PC-3 (cell line): Measurements from ENCODE around the gene CT45A5. TPM values are rescaled to one million over a fixed set of nuclear protein-coding genes. Genes with fewer than 3 reads are reported as not detected.
A peak's percentile ranks its signal among the peaks of the same experiment; 100 is the strongest.
"Not testable (repeated sequence)": the region's sequence is repeated elsewhere in the genome, so short reads cannot be mapped to it uniquely, and the experiment has no call there.

Source experiments
- ATAC-seq: fragments of 200-7000 bp; cut with Tn5 transposase; 2 replicates; pipeline ENCODE4 v1.9.1; 2020; ENCODE audit warnings: mild to moderate bottlenecking, moderate library complexity
- BruUV-seq: library from RNA; stranded (reverse); fragments of 400-500 nt; replicated peaks from 2 replicates; lab custom pipeline; 2021; lab: Mats Ljungman, UMichigan
- CTCF ChIA-PET: fragments of 300-600 bp; sonication (Branson Sonifier 250); formaldehyde crosslinking; loops from one replicate; lab custom pipeline; 2022; ENCODE audit warnings: antibody characterized with exemption; lab: Charles Lee
- POLR2A ChIA-PET: fragments of 300-600 bp; sonication (Branson Sonifier 250); formaldehyde crosslinking; loops from one replicate; lab custom pipeline; 2022; ENCODE audit warnings: antibody characterized with exemption; ENCODE audit not compliant: unreplicated experiment; lab: Charles Lee
- DNase-seq: peaks from one replicate; pipeline ENCODE4 v3.0.0-alpha.2; 2015
- H2AFZ ChIP-seq: fragments of 300-600 bp; sonication (generic); 2 replicates; pipeline ENCODE4 v1.6.0; 2016; ENCODE audit warnings: antibody characterized with exemption, low read length
- H3F3A ChIP-seq: fragments of 300-600 bp; sonication (generic); one replicate; pipeline ENCODE4 v1.6.0; 2017; ENCODE audit warnings: antibody characterized with exemption, low read length, control low read depth, mild to moderate bottlenecking; ENCODE audit not compliant: unreplicated experiment
- H3K27ac ChIP-seq: fragments of 300-600 bp; sonication (generic); 2 replicates; pipeline ENCODE4 v1.5.1; 2016; ENCODE audit warnings: mild to moderate bottlenecking, low read length
- H3K27me3 ChIP-seq: fragments of 300-600 bp; sonication (generic); 2 replicates; pipeline ENCODE4 v1.6.1; 2016; ENCODE audit warnings: low read length, mixed read lengths
- H3K36me3 ChIP-seq: fragments of 300-600 bp; sonication (generic); 2 replicates; pipeline ENCODE4 v1.6.1; 2016; ENCODE audit warnings: low read depth, mixed run types, low read length, mixed read lengths
- H3K4me1 ChIP-seq: fragments of 300-600 bp; sonication (generic); 2 replicates; pipeline ENCODE4 v1.5.1; 2016; ENCODE audit warnings: low read length; ENCODE audit not compliant: insufficient read depth
- H3K4me2 ChIP-seq: fragments of 300-600 bp; sonication (generic); 2 replicates; pipeline ENCODE4 v1.6.0; 2016; ENCODE audit warnings: low read length
- H3K4me3 ChIP-seq: fragments of 300-600 bp; sonication (generic); 2 replicates; pipeline ENCODE4 v1.5.1; 2016; ENCODE audit warnings: mild to moderate bottlenecking, low read length, mixed read lengths
- H3K79me2 ChIP-seq: fragments of 300-600 bp; sonication (generic); 2 replicates; pipeline ENCODE4 v1.6.1; 2017; ENCODE audit warnings: low read length, mixed read lengths
- H3K9ac ChIP-seq: fragments of 300-600 bp; sonication (generic); 2 replicates; pipeline ENCODE4 v1.6.0; 2016; ENCODE audit warnings: mild to moderate bottlenecking, low read length
- H3K9me2 ChIP-seq: fragments of 300-600 bp; sonication (generic); replicated peaks from 2 replicates; pipeline ENCODE4 v1.6.1; 2016; ENCODE audit warnings: mixed run types, low read length, mixed read lengths
- H3K9me3 ChIP-seq: fragments of 300-600 bp; sonication (generic); 2 replicates; pipeline ENCODE4 v1.6.1; 2016; ENCODE audit warnings: low read length, mixed read lengths
- H4K20me1 ChIP-seq: fragments of 300-600 bp; sonication (generic); 2 replicates; pipeline ENCODE4 v1.6.1; 2016; ENCODE audit warnings: low read length, mixed read lengths
- EZH2 ChIP-seq: fragments of 300-600 bp; sonication (generic); IDR thresholded peaks from one replicate; pipeline ENCODE4 v1.6.1; 2017; ENCODE audit warnings: antibody characterized with exemption, mild to moderate bottlenecking, low read length; ENCODE audit not compliant: unreplicated experiment
- EZH2phosphoT487 ChIP-seq: fragments of 300-600 bp; sonication (generic); IDR thresholded peaks from 2 replicates; pipeline ENCODE4 v1.6.1; 2018; ENCODE audit warnings: mild to moderate bottlenecking, antibody characterized with exemption, low read length, borderline replicate concordance
- intact Hi-C: fragments of 100-400 bp; cut with micrococcal nuclease; formaldehyde crosslinking; loops from 2 replicates; pipeline ENCODE4 v1.9.0; 2023
- total RNA-seq: library from RNA; depleted of rRNA; stranded (reverse); fragments of >200 nt; gene quantifications from 2 replicates; pipeline ENCODE4 v1.2.3, GENCODE V29; 2014
- TF ChIP-seq, protein P1 (sequence below): fragments of 300-600 bp; sonication (generic); conservative IDR thresholded peaks from 2 replicates; pipeline ENCODE4 v1.5.1; 2017; ENCODE audit warnings: antibody characterized with exemption, low read depth, mild to moderate bottlenecking, low read length

Gene CT45A5
- total RNA-seq, 1 experiment from 2014 or later, result not detected

DNA sequence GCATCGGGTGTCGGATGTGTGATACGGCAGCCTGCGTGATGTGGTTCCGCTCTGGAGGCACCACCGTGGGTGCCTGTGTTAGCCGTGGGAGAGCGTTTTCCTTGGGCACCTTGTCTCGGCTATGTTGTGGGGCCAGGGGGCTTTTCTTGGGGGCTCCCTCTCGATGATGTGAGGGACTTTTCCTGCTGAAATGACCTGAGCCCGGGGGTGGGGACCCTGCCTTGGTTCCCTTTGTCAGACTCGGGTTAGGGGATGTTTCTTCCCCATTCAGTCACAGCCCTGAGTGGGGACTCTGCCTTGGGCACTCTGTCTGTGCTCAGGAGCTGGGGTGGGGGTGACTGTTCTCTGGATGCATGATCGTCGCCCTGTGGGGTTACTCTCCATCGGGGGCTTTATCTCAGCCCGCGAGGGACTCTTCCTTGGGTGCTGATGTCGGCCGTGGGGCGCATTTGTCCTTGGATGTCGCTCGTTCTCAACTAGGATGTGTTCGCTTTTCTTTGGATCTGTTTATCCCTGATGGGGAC lies 44.0 kb downstream of the CT45A5 start:
- DNase-seq (no peak), ATAC-seq (no peak)
- no peak for TF ChIP-seq EZH2
- TF ChIP-seq EZH2phosphoT487, result no peak
- TF ChIP-seq, protein P1, sequence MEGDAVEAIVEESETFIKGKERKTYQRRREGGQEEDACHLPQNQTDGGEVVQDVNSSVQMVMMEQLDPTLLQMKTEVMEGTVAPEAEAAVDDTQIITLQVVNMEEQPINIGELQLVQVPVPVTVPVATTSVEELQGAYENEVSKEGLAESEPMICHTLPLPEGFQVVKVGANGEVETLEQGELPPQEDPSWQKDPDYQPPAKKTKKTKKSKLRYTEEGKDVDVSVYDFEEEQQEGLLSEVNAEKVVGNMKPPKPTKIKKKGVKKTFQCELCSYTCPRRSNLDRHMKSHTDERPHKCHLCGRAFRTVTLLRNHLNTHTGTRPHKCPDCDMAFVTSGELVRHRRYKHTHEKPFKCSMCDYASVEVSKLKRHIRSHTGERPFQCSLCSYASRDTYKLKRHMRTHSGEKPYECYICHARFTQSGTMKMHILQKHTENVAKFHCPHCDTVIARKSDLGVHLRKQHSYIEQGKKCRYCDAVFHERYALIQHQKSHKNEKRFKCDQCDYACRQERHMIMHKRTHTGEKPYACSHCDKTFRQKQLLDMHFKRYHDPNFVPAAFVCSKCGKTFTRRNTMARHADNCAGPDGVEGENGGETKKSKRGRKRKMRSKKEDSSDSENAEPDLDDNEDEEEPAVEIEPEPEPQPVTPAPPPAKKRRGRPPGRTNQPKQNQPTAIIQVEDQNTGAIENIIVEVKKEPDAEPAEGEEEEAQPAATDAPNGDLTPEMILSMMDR, result no peak
- no peaks in the 10 kb centered on the region for H3K79me2 ChIP-seq
- no peaks in the 10 kb centered on the region for H3K9me3 ChIP-seq
- H3K4me1 ChIP-seq, result no peaks in the 10 kb centered on the region
- H3K9ac ChIP-seq, result no peak overlapping the region
- intact Hi-C loops, result no loop called here
- no peaks in the 10 kb centered on the region for H4K20me1 ChIP-seq
- no peaks in the 10 kb centered on the region for H3K36me3 ChIP-seq
- H3F3A ChIP-seq, result no peaks in the 10 kb centered on the region
- no peak overlapping the region for H3K4me3 ChIP-seq
- H3K9me2 ChIP-seq, result no peaks in the 10 kb centered on the region
- peaks cover 12% of the 10 kb centered on the region for H3K27me3 ChIP-seq
- H3K4me2 ChIP-seq, result no peak overlapping the region
- CTCF ChIA-PET, result no interaction called here
- no TSS peak for BruUV-seq
- H3K27ac ChIP-seq, result no peak overlapping the region
- no peak overlapping the region for H2AFZ ChIP-seq
- POLR2A ChIA-PET, result no interaction called here

DNA sequence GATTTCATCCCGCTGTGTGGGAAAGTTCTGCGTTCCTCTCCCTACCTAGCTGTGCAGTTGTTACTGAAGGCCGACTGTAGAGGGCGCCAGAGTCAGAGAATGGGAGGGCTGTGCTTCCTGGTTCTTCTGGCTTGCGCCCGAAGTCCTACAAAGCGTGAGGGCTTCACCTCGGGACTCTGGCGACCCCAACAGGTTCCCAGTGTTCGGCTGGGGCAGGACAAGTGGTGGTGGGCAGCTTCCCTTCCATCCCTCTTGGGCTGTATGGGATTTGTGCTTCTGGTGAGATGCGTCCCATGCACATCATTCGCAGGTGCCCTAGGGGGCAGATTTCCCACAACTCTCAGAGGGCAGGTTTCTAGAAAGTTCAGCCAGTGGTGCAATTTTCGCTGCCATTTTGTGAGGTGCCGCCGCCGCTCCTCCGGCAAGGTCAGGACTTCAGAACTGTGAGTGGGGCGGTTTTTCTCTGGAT lies 44.6 kb downstream of the CT45A5 start:
- Histone ChIP-seq H3K4me2 (0 out of 2 replicates have a peak overlapping the region, but pooled peaks have one; percentile 31), H3K9me2 (no peaks in the 10 kb centered on the region), H4K20me1 (no peaks in the 10 kb centered on the region), H3K9me3 (no peaks in the 10 kb centered on the region), H3K4me3 (no peak overlapping the region), H3K36me3 (no peaks in the 10 kb centered on the region), H3K27me3 (peaks cover 12% of the 10 kb centered on the region), H3K27ac (no peak overlapping the region), H3K4me1 (no peaks in the 10 kb centered on the region), H3K9ac (no peak overlapping the region), H3K79me2 (no peaks in the 10 kb centered on the region), H2AFZ (no peak overlapping the region), H3F3A (no peaks in the 10 kb centered on the region)
- intact Hi-C loops, result no loop called here
- ChIA-PET CTCF (no interaction called here), POLR2A (no interaction called here)
- TF ChIP-seq, protein P1, result peak; percentile 70
- no peak for TF ChIP-seq EZH2phosphoT487
- TF ChIP-seq EZH2, result no peak
- no TSS peak for BruUV-seq
- DNase-seq (peak; percentile 54), ATAC-seq (peak; percentile 71)

DNA sequence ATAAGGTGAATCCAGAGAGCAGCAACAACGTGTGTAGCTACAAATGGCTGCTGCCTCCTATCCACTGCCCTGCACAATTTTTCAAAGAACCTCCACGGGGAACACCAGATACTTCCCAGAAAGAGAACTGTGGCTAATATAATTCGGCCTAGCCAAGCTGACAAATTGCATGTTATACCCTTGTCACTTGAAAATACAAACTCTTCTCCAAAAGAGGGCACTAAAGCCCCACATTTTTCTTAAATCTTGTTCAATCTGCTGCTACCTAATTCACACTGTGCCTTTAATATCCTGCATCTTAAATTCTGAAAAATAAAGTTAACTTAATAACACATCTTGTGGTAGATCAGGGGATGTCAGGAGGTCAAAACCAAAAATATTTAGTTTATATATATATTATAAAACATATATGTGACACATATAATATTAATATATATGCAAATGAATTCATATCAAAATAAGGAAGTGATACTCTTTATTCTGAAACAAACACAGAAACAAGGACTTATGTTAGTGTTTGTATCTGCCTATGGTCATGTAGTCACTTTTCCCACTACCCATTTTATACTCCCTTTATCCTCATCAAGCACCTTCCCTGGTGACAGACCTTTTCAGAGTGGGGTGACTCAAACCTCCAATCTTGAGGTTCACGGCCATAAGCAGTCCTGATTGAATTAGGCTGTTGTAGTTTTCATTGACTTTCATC lies 47.8 kb downstream of the CT45A5 start:
- TF ChIP-seq EZH2phosphoT487, result no peak
- TF ChIP-seq, protein P1, result peak; percentile 33; the same call in 1 of the 2 replicates
- DNase-seq (peak; percentile 42), ATAC-seq (peak; percentile 42; the same call in 1 of the 2 replicates)
- H3K9me3 ChIP-seq, result no peaks in the 10 kb centered on the region
- H3K27me3 ChIP-seq, result peaks cover 12% of the 10 kb centered on the region
- no peak overlapping the region for H3K9ac ChIP-seq
- H3K36me3 ChIP-seq, result no peaks in the 10 kb centered on the region
- intact Hi-C loops, result no loop called here
- H3F3A ChIP-seq, result no peaks in the 10 kb centered on the region
- H3K4me2 ChIP-seq, result no peak overlapping the region
- no peaks in the 10 kb centered on the region for H4K20me1 ChIP-seq
- ChIA-PET POLR2A (no interaction called here), CTCF (no interaction called here)
- H3K27ac ChIP-seq, result no peak overlapping the region
- H3K9me2 ChIP-seq, result no peaks in the 10 kb centered on the region
- H2AFZ ChIP-seq, result no peak overlapping the region
- no peaks in the 10 kb centered on the region for H3K4me1 ChIP-seq
- BruUV-seq, result no TSS peak
- no peaks in the 10 kb centered on the region for H3K79me2 ChIP-seq
- no peak overlapping the region for H3K4me3 ChIP-seq

DNA sequence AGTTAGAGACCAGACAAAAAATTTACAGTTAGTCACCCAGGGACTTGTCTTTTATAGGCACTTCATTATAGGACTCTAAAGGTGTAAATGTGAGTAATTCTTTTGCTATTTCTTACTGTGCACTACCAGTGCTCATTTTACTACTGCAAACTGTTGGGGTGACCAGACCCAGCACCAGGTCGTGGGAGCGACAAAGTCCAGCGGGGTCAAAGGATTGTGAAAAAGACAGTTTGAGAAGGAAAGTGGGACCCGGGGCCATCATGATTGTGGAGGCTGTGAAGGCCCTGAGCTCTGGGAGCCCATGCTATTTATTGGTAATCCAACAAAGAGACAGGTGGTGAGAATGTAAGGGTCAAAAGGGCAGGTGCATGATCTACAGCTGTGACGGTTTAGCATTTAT lies 50.6 kb downstream of the CT45A5 start:
- H3K27me3 ChIP-seq, H3K9me3 ChIP-seq, intact Hi-C loops, BruUV-seq, H3K4me1 ChIP-seq, DNase-seq, CTCF ChIA-PET, H2AFZ ChIP-seq, H3K27ac ChIP-seq, H3K79me2 ChIP-seq, ATAC-seq, H3K4me3 ChIP-seq, H3K9ac ChIP-seq, H4K20me1 ChIP-seq, H3K36me3 ChIP-seq, POLR2A ChIA-PET, H3F3A ChIP-seq, H3K4me2 ChIP-seq, H3K9me2 ChIP-seq: not testable (repeated sequence)
